H1 (cell line): ENCODE results near the gene CCK. TPM values are rescaled to one million over a fixed set of nuclear protein-coding genes. Genes with fewer than 3 reads are reported as not detected.

Experiments
- CTCF ChIA-PET: fragments of 300-600 bp; sonication (Branson Sonifier 250); formaldehyde crosslinking; loops from one replicate; lab custom pipeline; 2021; ENCODE audit not compliant: partially characterized antibody; lab: Charles Lee
- POLR2A ChIA-PET: fragments of 300-600 bp; sonication (Branson Sonifier 250); formaldehyde crosslinking; loops from one replicate; lab custom pipeline; 2021; ENCODE audit warnings: inconsistent platforms; ENCODE audit not compliant: partially characterized antibody; lab: Charles Lee
- DNase-seq, 2 experiments: peaks; one replicate each; pipeline versions ENCODE4 v3.0.0 to v3.0.0-alpha.2; 2010 to 2022; ENCODE audit warnings: low spot score in 2 of 2, low read depth in 1 of 2, mixed read lengths in 1 of 2
- FAIRE-seq: peaks from 2 replicates; lab custom pipeline; 2011; peaks lifted over from hg19 to GRCh38; lab: Jason Lieb, UNC
- H2AFZ ChIP-seq: 2 replicates; pipeline ENCODE4 v1.8.1; 2012; ENCODE audit warnings: low read length, inconsistent platforms
- H2AK5ac ChIP-seq: 2 replicates; pipeline ENCODE4 v1.6.1; 2013; ENCODE audit warnings: low read depth, low read length
- H2BK120ac ChIP-seq: replicated peaks from 2 replicates; pipeline ENCODE3; 2013; ENCODE audit warnings: low read depth, low read length, inconsistent platforms
- H2BK12ac ChIP-seq: 2 replicates; pipeline ENCODE4 v1.6.1; 2013; ENCODE audit warnings: low read depth, low read length
- H2BK15ac ChIP-seq: 2 replicates; pipeline ENCODE4 v1.6.1; 2013; ENCODE audit warnings: low read length
- H2BK20ac ChIP-seq: 2 replicates; pipeline ENCODE4 v1.6.1; 2013; ENCODE audit warnings: low read length
- H2BK5ac ChIP-seq: 2 replicates; pipeline ENCODE4 v1.6.1; 2013; ENCODE audit warnings: low read depth, low read length
- H3K14ac ChIP-seq: 2 replicates; pipeline ENCODE4 v1.6.1; 2013; ENCODE audit warnings: inconsistent platforms; ENCODE audit not compliant: insufficient read length
- H3K18ac ChIP-seq: 2 replicates; pipeline ENCODE4 v1.6.1; 2013; ENCODE audit warnings: low read length; ENCODE audit errors: extremely low read depth
- H3K23ac ChIP-seq: 2 replicates; pipeline ENCODE4 v1.6.1; 2013; ENCODE audit warnings: inconsistent platforms; ENCODE audit not compliant: insufficient read length
- H3K23me2 ChIP-seq: 2 replicates; pipeline ENCODE4 v1.6.1; 2013; ENCODE audit warnings: low read depth, low read length
- H3K27ac ChIP-seq: 2 replicates; pipeline ENCODE4 v1.6.1; 2011; ENCODE audit warnings: low read depth, low read length, inconsistent platforms
- H3K27me3 ChIP-seq, 4 experiments: replicated peaks in 1 of 4; 1 replicate in 1 of 4; 2 replicates in 3 of 4; pipeline versions ENCODE4 v1.6.1 to v1.8.1; 2011 to 2013; ENCODE audit warnings: low read length in 3 of 4, mild to moderate bottlenecking in 3 of 4, inconsistent platforms in 2 of 4, mixed read lengths in 2 of 4, moderate library complexity in 1 of 4; ENCODE audit not compliant: control insufficient read depth in 3 of 4, insufficient read depth in 3 of 4; ENCODE audit errors: extremely low read depth in 1 of 4
- H3K36me3 ChIP-seq, 4 experiments: 2 replicates each; pipeline versions ENCODE4 v1.6.1 to v1.8.1; 2011 to 2013; ENCODE audit warnings: mild to moderate bottlenecking in 4 of 4, low read length in 3 of 4, moderate library complexity in 2 of 4, control low read depth in 1 of 4, inconsistent platforms in 1 of 4; ENCODE audit not compliant: insufficient read depth in 4 of 4, control insufficient read depth in 2 of 4
- H3K4ac ChIP-seq: replicated peaks from 2 replicates; pipeline ENCODE3; 2013; ENCODE audit warnings: low read length, low read depth, mixed read lengths, inconsistent platforms; ENCODE audit not compliant: insufficient read length
- H3K4me1 ChIP-seq, 4 experiments: replicated peaks in 1 of 4; 1 replicate in 1 of 4; 2 replicates in 3 of 4; pipeline versions ENCODE4 v1.6.1 to v1.8.1; 2011 to 2013; ENCODE audit warnings: low read length in 3 of 4, inconsistent platforms in 2 of 4, mixed read lengths in 1 of 4; ENCODE audit not compliant: insufficient read depth in 4 of 4, control insufficient read depth in 3 of 4
- H3K4me2 ChIP-seq, 2 experiments: 2 replicates each; pipeline versions ENCODE4 v1.6.1 to v1.8.1; 2011 to 2013; ENCODE audit warnings: low read depth in 2 of 2, low read length in 2 of 2, control low read depth in 1 of 2, inconsistent platforms in 1 of 2, mild to moderate bottlenecking in 1 of 2; ENCODE audit not compliant: insufficient read depth in 1 of 2
- H3K4me3 ChIP-seq, 4 experiments: fragments of 200-600, 300-600 bp in 1 of 4; sonication (generic), shearing (Covaris generic), sonication (Bioruptor Twin) in 1 of 4; 2 replicates each; pipeline versions ENCODE4 v1.5.1 to v1.8.1; 2011 to 2016; ENCODE audit warnings: low read length in 4 of 4, low read depth in 3 of 4, control low read depth in 2 of 4, inconsistent platforms in 2 of 4, mild to moderate bottlenecking in 2 of 4, mixed read lengths in 1 of 4, moderate library complexity in 1 of 4; ENCODE audit not compliant: insufficient read depth in 2 of 4; ENCODE audit errors: extremely low read depth in 1 of 4
- H3K56ac ChIP-seq: replicated peaks from 2 replicates; pipeline ENCODE3; 2013; ENCODE audit warnings: low read depth, mild to moderate bottlenecking, mixed read lengths, low read length, inconsistent platforms; ENCODE audit not compliant: insufficient read length
- H3K79me1 ChIP-seq: 2 replicates; pipeline ENCODE4 v1.6.1; 2013; ENCODE audit warnings: low read depth, low read length, control low read depth
- H3K79me2 ChIP-seq, 2 experiments: 2 replicates each; pipeline versions ENCODE4 v1.6.1 to v1.8.1; 2012 to 2013; ENCODE audit warnings: low read length in 2 of 2, mild to moderate bottlenecking in 2 of 2, inconsistent platforms in 1 of 2; ENCODE audit not compliant: insufficient read depth in 2 of 2, control insufficient read depth in 1 of 2
- H3K9ac ChIP-seq, 4 experiments: replicated peaks in 1 of 4; 1 replicate in 1 of 4; 2 replicates in 3 of 4; pipeline versions ENCODE4 v1.6.1 to v1.8.1; 2011 to 2013; ENCODE audit warnings: low read depth in 3 of 4, low read length in 3 of 4, control low read depth in 2 of 4, mild to moderate bottlenecking in 2 of 4, moderate library complexity in 2 of 4, inconsistent platforms in 1 of 4; ENCODE audit errors: extremely low read depth in 1 of 4
- H3K9me3 ChIP-seq, 2 experiments: 2 replicates each; pipeline versions ENCODE4 v1.6.1 to v1.8.1; 2012 to 2013; ENCODE audit warnings: mild to moderate bottlenecking in 2 of 2, moderate library complexity in 2 of 2, control low read depth in 1 of 2, inconsistent platforms in 1 of 2, low read depth in 1 of 2, low read length in 1 of 2, mixed read lengths in 1 of 2; ENCODE audit not compliant: insufficient read depth in 2 of 2
- H4K20me1 ChIP-seq, 2 experiments: replicated peaks in 1 of 2; 2 replicates each; pipeline versions ENCODE3 to v1.8.1; 2011 to 2013; ENCODE audit warnings: inconsistent platforms in 2 of 2, low read length in 2 of 2, mild to moderate bottlenecking in 1 of 2; ENCODE audit not compliant: insufficient read depth in 2 of 2, control insufficient read depth in 1 of 2
- H4K5ac ChIP-seq: 2 replicates; pipeline ENCODE4 v1.6.1; 2013; ENCODE audit warnings: low read length, low read depth, mixed read lengths, inconsistent platforms; ENCODE audit not compliant: insufficient read length
- H4K8ac ChIP-seq: 2 replicates; pipeline ENCODE4 v1.8.0; 2013; ENCODE audit warnings: mild to moderate bottlenecking, moderate library complexity, low read length, inconsistent platforms; ENCODE audit not compliant: insufficient read depth; ENCODE audit errors: extremely low read depth
- H4K91ac ChIP-seq: replicated peaks from 2 replicates; pipeline ENCODE3; 2013; ENCODE audit warnings: low read length, mixed read lengths, inconsistent platforms; ENCODE audit not compliant: insufficient read length
- ASH2L ChIP-seq: fragments of 200-600, 300-600 bp; sonication (generic); IDR thresholded peaks from one replicate; pipeline ENCODE4 v1.7.1; 2017; ENCODE audit warnings: low read length
- BCL11A ChIP-seq, 2 experiments: IDR thresholded peaks; one replicate each; pipeline ENCODE4 v1.6.1; 2011; ENCODE audit warnings: low read depth in 2 of 2, low read length in 2 of 2, mild to moderate bottlenecking in 2 of 2
- BRCA1 ChIP-seq: IDR thresholded peaks from 2 replicates; pipeline ENCODE4 v1.6.1; 2012; ENCODE audit warnings: low read depth, low read length, improper control_type of control experiment
- KDM4A ChIP-seq: IDR thresholded peaks from one replicate; pipeline ENCODE4 v1.7.1; 2012; ENCODE audit warnings: low read depth, mild to moderate bottlenecking, moderate library complexity, low read length, inconsistent platforms; ENCODE audit not compliant: severe bottlenecking
- PHF8 ChIP-seq: fragments of 200-600 bp; sonication (generic); conservative IDR thresholded peaks from 2 replicates; pipeline ENCODE4 v1.7.1; 2012; ENCODE audit warnings: low read depth, mild to moderate bottlenecking, inconsistent platforms, low read length, moderate library complexity
- POLR2A ChIP-seq, 2 experiments: IDR thresholded peaks; 1 replicate in 1 of 2; 2 replicates in 1 of 2; pipeline ENCODE4 v1.6.1; 2011; ENCODE audit warnings: low read depth in 2 of 2, low read length in 2 of 2, mild to moderate bottlenecking in 2 of 2; ENCODE audit errors: control extremely low read depth in 1 of 2
- POLR2AphosphoS5 ChIP-seq: IDR thresholded peaks from 2 replicates; pipeline ENCODE4 v1.6.1; 2011; ENCODE audit warnings: low read depth, low read length
- RAD21 ChIP-seq, 2 experiments: IDR thresholded peaks in 1 of 2; conservative IDR thresholded peaks in 1 of 2; 2 replicates each; pipeline ENCODE4 v1.6.1; 2011; ENCODE audit warnings: low read depth in 2 of 2, low read length in 2 of 2, improper control_type of control experiment in 1 of 2, inconsistent platforms in 1 of 2, mild to moderate bottlenecking in 1 of 2, moderate library complexity in 1 of 2
- RBBP5 ChIP-seq: IDR thresholded peaks from 2 replicates; pipeline ENCODE4 v1.7.1; 2012; ENCODE audit warnings: low read depth, mild to moderate bottlenecking, inconsistent platforms, low read length, moderate library complexity, borderline replicate concordance
- RNF2 ChIP-seq: fragments of 200-900, 300-1000 bp; sonication (generic); IDR thresholded peaks from 2 replicates; pipeline ENCODE4 v1.7.1; 2016; ENCODE audit warnings: borderline replicate concordance, low read depth, mild to moderate bottlenecking, antibody characterized with exemption, low read length; ENCODE audit not compliant: poor library complexity, severe bottlenecking; ENCODE audit errors: missing control alignments
- SAP30 ChIP-seq: fragments of 300-600 bp; sonication (generic); IDR thresholded peaks from 2 replicates; pipeline ENCODE4 v1.7.1; 2012; ENCODE audit warnings: low read length, moderate library complexity, mild to moderate bottlenecking, inconsistent platforms; ENCODE audit not compliant: insufficient read depth, insufficient replicate concordance
- SIRT6 ChIP-seq: IDR thresholded peaks from one replicate; pipeline ENCODE4 v1.7.1; 2012; ENCODE audit warnings: low read length, inconsistent platforms
- SP4 ChIP-seq: IDR thresholded peaks from 2 replicates; pipeline ENCODE4 v1.6.1; 2012; ENCODE audit warnings: low read length, inconsistent platforms
- TAF7 ChIP-seq: optimal IDR thresholded peaks from 2 replicates; pipeline ENCODE3; 2011; ENCODE audit warnings: low read depth, mild to moderate bottlenecking, inconsistent platforms, low read length, moderate library complexity, borderline replicate concordance
- TCF12 ChIP-seq: IDR thresholded peaks from 2 replicates; pipeline ENCODE4 v1.6.1; 2011; ENCODE audit warnings: low read depth, mild to moderate bottlenecking, low read length
- WGBS, 2 experiments: shearing (Covaris generic) in 1 of 2; methylation state at CpG; one replicate each; pipeline versions ENCODE4 v1.1.6 to v1.1.7; 2013 to 2015; ENCODE audit warnings: low lambda C conversion rate in 2 of 2, mixed read lengths in 2 of 2, inconsistent platforms in 1 of 2, low coverage in 1 of 2, missing lambda C conversion rate in 1 of 2; ENCODE audit not compliant: insufficient replicate concordance in 2 of 2, insufficient coverage in 1 of 2, insufficient read length in 1 of 2; ENCODE audit errors: extremely low coverage in 1 of 2, missing lambda C conversion rate in 1 of 2; 5-methylcytosine and 5-hydroxymethylcytosine counted together
- polyA plus RNA-seq, 7 experiments: library from polyadenylated mRNA; depleted of rRNA in 3 of 7; stranded (reverse) in 5 of 7; unstranded in 2 of 7; fragments of >200 nt in 5 of 7; fragments of 200-250 nt in 2 of 7; gene quantifications; 1 replicate in 5 of 7; 2 replicates in 1 of 7; 4 replicates in 1 of 7; pipeline versions ENCODE4 v1.2.1 to v1.2.3, GENCODE V29; 2011 to 2013; ENCODE audit warnings: missing spikeins in 2 of 7, mixed read lengths in 2 of 7
- total RNA-seq: library from RNA; stranded (reverse); fragmentation: NEBNext Ultra II Directional; extraction: Animal tissue kit (Norgen Biotek cat#: 25700); gene quantifications from 2 replicates; pipeline ENCODE4 v1.2.1, GENCODE V29; 2021

The CCK gene
- total and polyA plus RNA-seq, 2 of the 8 experiments (the other 6 are each of a cell fraction or from before 2014, with no cell fraction given), result 0.99 to 2.8 TPM

- Histone ChIP-seq H3K18ac (no peak overlapping the region), H2BK20ac (no peak overlapping the region), H2BK5ac (no peak overlapping the region), H3K4me1 (no peaks in the 10 kb centered on the region), H3K9me3 (no peaks in the 10 kb centered on the region), H3K14ac (no peak overlapping the region), H4K5ac (no peak overlapping the region), H3K27ac (no peak overlapping the region), H2BK12ac (no peak overlapping the region), H3K4me3 (no peak overlapping the region), H3K79me2 (no peaks in the 10 kb centered on the region), H2BK120ac (no peak overlapping the region), H2AFZ (no peak overlapping the region), H2BK15ac (no peak overlapping the region), H2AK5ac (no peak overlapping the region), H3K4ac (no peak overlapping the region), H3K23me2 (no peaks in the 10 kb centered on the region; the same call in 1 of the 2 replicates), H3K27me3 (peaks cover 0 to 3% (median 0%) of the 10 kb centered on the region in 4 experiments; a peak in 2 of 7 replicates), H3K23ac (no peak overlapping the region), H4K91ac (no peak overlapping the region), H3K56ac (no peak overlapping the region), H3K36me3 (no peaks in the 10 kb centered on the region), H3K9ac (no peak overlapping the region), H3K79me1 (no peaks in the 10 kb centered on the region), H4K20me1 (no peaks in the 10 kb centered on the region), H3K4me2 (no peak overlapping the region), H4K8ac (no peak overlapping the region)
- ChIA-PET POLR2A (no interaction called here), CTCF (interaction anchor here (1.0 to 8.2 kb wide), 4 partner anchors 9 to 186 kb away, joined by 3 to 68 read pairs (median 12); no protein-coding TSS in a partner anchor)
- no peak for FAIRE-seq
- WGBS, 2 experiments, result 78% methylated on average over 6 of the region's 7 CpGs; no CpG with 5 or more reads in 1 of the 2 experiments
- no peak for DNase-seq
- TF ChIP-seq SAP30 (no peak), RNF2 (no peak), TAF7 (no peak), SP4 (no peak), TCF12 (no peak), POLR2AphosphoS5 (no peak), SIRT6 (no peak), BRCA1 (no peak), PHF8 (no peak), RAD21 (IDR thresholded peaks at IDR 0.05 in 1 of 2, conservative IDR thresholded peaks at IDR 0.05 in 1 of 2; ENCODE audit: low read depth in 2 of 2, low read length in 2 of 2) (no peak), BCL11A (IDR thresholded peaks at IDR 0.05; ENCODE audit: low read depth in 2 of 2, low read length in 2 of 2) (no peak), ASH2L (no peak), POLR2A (IDR thresholded peaks at IDR 0.05; ENCODE audit: control extremely low read depth in 1 of 2, low read depth in 2 of 2, low read length in 2 of 2) (no peak), KDM4A (no peak), RBBP5 (no peak)
Observed at GRCh38 chr3:42257007-42257406, 9.0 kb downstream of the CCK start.
